Nephron progenitor cell (in vitro differentiated cells): ENCODE measurements around the gene NFIA.

Experiments used
- DNase-seq: peaks from one replicate; pipeline ENCODE4 v3.0.0; 2021
- H3K27ac Mint-ChIP-seq: 2 replicates; pipeline ENCODE4 v1.8.0; 2021; ENCODE audit warnings: mild to moderate bottlenecking, moderate library complexity, mixed read lengths
- H3K27me3 Mint-ChIP-seq: 2 replicates; pipeline ENCODE4 v1.8.0; 2021; ENCODE audit warnings: mild to moderate bottlenecking, low read depth, mixed read lengths; ENCODE audit not compliant: poor library complexity
- H3K36me3 Mint-ChIP-seq: 2 replicates; pipeline ENCODE4 v1.8.0; 2021; ENCODE audit warnings: low read depth, mixed read lengths
- H3K4me1 Mint-ChIP-seq: 2 replicates; pipeline ENCODE4 v1.8.0; 2021; ENCODE audit warnings: mixed read lengths
- H3K4me3 Mint-ChIP-seq: 2 replicates; pipeline ENCODE4 v1.8.0; 2021; ENCODE audit warnings: mild to moderate bottlenecking, moderate library complexity, mixed read lengths
- H3K9me3 Mint-ChIP-seq: 2 replicates; pipeline ENCODE4 v1.8.0; 2021; ENCODE audit warnings: mild to moderate bottlenecking, moderate library complexity, mixed read lengths
- TF ChIP-seq, protein P1 (sequence below): fragments of 200-600 bp; sonication (generic); IDR thresholded peaks from 2 replicates; pipeline ENCODE4 v1.5.0; 2021; ENCODE audit warnings: antibody characterized with exemption

Gene NFIA

GRCh38 chr1:61163355-61163754 is 81.0 kb downstream of the NFIA start:
- H3K4me3 Mint-ChIP-seq, result no peak overlapping the region
- H3K27me3 Mint-ChIP-seq, result peaks cover 24% of the 10 kb centered on the region
- H3K36me3 Mint-ChIP-seq, result no peaks in the 10 kb centered on the region
- TF ChIP-seq, protein P1, sequence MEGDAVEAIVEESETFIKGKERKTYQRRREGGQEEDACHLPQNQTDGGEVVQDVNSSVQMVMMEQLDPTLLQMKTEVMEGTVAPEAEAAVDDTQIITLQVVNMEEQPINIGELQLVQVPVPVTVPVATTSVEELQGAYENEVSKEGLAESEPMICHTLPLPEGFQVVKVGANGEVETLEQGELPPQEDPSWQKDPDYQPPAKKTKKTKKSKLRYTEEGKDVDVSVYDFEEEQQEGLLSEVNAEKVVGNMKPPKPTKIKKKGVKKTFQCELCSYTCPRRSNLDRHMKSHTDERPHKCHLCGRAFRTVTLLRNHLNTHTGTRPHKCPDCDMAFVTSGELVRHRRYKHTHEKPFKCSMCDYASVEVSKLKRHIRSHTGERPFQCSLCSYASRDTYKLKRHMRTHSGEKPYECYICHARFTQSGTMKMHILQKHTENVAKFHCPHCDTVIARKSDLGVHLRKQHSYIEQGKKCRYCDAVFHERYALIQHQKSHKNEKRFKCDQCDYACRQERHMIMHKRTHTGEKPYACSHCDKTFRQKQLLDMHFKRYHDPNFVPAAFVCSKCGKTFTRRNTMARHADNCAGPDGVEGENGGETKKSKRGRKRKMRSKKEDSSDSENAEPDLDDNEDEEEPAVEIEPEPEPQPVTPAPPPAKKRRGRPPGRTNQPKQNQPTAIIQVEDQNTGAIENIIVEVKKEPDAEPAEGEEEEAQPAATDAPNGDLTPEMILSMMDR, result no peak
- H3K27ac Mint-ChIP-seq, result no peak overlapping the region
- H3K4me1 Mint-ChIP-seq, result no peaks in the 10 kb centered on the region
- H3K9me3 Mint-ChIP-seq, result no peaks in the 10 kb centered on the region
- DNase-seq, result no peak

DNA sequence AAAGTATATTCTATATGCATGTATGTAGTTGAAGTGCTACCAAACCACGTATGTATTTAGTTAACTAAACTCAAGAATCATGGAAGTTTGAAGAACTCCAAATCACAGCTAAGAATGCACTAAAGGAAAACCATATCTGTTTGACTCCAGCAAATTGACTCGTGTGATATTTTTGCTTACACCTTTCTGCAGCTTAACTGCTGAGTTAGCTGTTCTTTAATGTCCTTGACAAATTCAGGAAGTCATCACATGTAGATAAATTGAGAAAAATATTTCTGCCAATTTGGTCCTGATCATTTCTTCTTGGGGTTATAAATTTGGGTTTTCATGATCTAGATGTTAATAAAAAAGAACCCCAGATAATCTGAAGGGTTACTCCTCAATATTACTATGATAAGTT is 83.0 kb downstream of the NFIA start:
- no peaks in the 10 kb centered on the region for H3K4me1 Mint-ChIP-seq
- H3K4me3 Mint-ChIP-seq, result no peak overlapping the region
- no peaks in the 10 kb centered on the region for H3K9me3 Mint-ChIP-seq
- TF ChIP-seq, protein P1, result no peak
- H3K27me3 Mint-ChIP-seq, result peaks cover 25% of the 10 kb centered on the region
- no peak overlapping the region for H3K27ac Mint-ChIP-seq
- DNase-seq, result no peak
- no peaks in the 10 kb centered on the region for H3K36me3 Mint-ChIP-seq

DNA sequence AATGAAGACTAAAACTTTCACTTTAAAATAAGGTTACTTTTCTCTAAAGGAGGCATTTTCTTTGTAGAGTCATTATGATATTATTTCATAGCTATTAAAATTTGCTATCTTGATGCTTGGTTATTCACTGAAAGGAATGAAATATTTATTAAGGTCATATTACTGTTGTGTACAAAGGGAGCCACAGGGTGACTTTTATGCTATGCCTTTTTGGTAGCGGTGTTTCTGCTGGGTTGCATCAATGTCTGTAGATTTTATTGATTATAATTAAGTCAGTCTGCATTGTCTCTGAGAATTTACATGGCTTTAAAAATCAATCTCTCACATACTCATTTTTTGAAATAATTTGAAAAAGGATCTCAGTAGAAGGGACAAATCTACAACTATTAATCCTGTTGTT is 84.9 kb downstream of the NFIA start:
- H3K4me3 Mint-ChIP-seq, result no peak overlapping the region
- no peaks in the 10 kb centered on the region for H3K36me3 Mint-ChIP-seq
- no peak overlapping the region for H3K27ac Mint-ChIP-seq
- no peak for DNase-seq
- TF ChIP-seq, protein P1, result no peak
- peaks cover 35% of the 10 kb centered on the region for H3K27me3 Mint-ChIP-seq
- H3K9me3 Mint-ChIP-seq, result no peaks in the 10 kb centered on the region
- peaks cover 10% of the 10 kb centered on the region for H3K4me1 Mint-ChIP-seq

- Mint-ChIP-seq H3K27me3 (peaks cover 34% of the 10 kb centered on the region), H3K4me3 (no peak overlapping the region), H3K36me3 (no peaks in the 10 kb centered on the region), H3K9me3 (no peaks in the 10 kb centered on the region), H3K4me1 (peaks cover 21% of the 10 kb centered on the region), H3K27ac (no peak overlapping the region)
- no peak for DNase-seq
- TF ChIP-seq, protein P1, result no peak
These were observed 86.7 kb downstream of the NFIA start for GRCh38 chr1:61169045-61169444.

- Mint-ChIP-seq H3K27me3 (peaks cover 30% of the 10 kb centered on the region), H3K27ac (no peak overlapping the region)
These were observed 87.3 kb downstream of the NFIA start for GRCh38 chr1:61169634-61170033.

More at GRCh38 chr1:61169634-61170033, 87.3 kb downstream of the NFIA start:
- no peaks in the 10 kb centered on the region for H3K9me3 Mint-ChIP-seq
- no peaks in the 10 kb centered on the region for H3K36me3 Mint-ChIP-seq
- TF ChIP-seq, protein P1, result no peak
- no peak for DNase-seq
- peaks cover 26% of the 10 kb centered on the region for H3K4me1 Mint-ChIP-seq
- H3K4me3 Mint-ChIP-seq, result no peak overlapping the region
